CD4-positive, alpha-beta T cell treated with Interleukin-1 beta for 1 hour (primary cell): ENCODE data around the gene TMOD4.
"Not testable (repeated sequence)": the region's sequence is repeated elsewhere in the genome, so short reads cannot be mapped to it uniquely, and the experiment has no call there.

ENCODE experiments used
- DNase-seq, 2 donors: peaks; one replicate each; pipeline ENCODE4 v3.0.0-alpha.2; 2020 to 2022

The TMOD4 gene

DNA sequence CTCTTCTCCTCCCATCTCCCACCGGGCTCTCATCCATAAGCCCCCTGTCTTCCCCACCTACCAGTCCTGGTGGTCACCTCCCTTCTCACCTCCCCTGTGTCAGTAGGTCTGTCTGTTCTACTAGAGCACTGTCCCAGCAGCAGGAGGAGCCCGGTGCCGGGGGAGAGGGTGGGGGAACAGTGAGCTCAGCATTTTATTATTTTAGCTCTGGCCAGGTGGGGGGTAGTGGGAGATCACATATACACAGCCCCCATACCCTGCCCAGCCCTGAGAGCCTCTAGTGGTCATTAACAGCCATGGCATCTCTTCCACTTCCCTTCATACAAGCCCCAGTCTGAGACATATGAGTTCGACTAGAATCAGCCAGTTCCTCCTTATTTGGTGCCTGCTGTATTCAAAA lies at the start of gene TMOD4:
Gene TMOD4 (minus strand): TSS at position 119 of the 400 bp plus-strand sequence. CDS start 1,106 bp downstream, outside the sequence.
- DNase-seq = no peak

DNA sequence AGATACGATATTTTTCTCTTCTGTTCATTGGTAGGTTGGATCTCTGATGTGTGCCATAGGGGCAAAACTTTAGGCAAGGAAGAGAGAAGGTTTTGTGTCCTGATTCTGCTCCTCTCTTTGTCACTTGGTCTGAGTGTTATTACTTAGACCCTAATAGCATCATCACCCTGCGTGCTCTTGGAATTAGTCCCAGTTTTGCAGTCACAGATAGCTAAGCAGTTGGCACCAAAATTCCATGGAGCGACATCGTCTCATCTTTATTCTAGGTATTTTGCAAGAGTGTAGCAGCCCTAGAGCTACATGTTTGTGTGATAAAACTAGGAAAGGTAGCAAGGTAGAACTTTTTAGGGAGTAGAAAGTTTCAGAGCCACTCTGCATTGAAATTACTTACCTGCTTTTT lies 46.3 kb upstream of the TMOD4 start:
- DNase-seq = no peak

- no peak for DNase-seq
Observed at GRCh38 chr1:151221616-151222015, 45.8 kb upstream of the TMOD4 start.

DNA sequence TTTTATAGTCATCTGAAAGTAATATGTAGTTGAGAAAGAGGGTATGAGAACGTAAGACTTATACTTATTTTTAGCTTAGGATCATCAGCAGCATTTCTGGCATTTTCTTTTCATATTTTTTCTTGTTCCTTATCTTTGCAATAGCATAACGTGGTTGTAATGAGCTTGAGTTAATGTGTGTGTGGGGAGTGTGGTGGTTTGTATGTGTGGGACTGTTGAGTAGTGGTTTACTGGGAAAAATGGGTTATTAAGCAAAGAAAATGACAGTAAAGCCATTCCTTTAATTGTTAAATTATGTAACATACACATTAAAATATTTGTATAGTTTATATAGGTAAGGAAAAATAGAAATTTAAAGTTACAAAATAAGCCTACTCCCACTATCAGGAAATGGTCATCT lies 37.8 kb upstream of the TMOD4 start:
- DNase-seq = no peak

DNA sequence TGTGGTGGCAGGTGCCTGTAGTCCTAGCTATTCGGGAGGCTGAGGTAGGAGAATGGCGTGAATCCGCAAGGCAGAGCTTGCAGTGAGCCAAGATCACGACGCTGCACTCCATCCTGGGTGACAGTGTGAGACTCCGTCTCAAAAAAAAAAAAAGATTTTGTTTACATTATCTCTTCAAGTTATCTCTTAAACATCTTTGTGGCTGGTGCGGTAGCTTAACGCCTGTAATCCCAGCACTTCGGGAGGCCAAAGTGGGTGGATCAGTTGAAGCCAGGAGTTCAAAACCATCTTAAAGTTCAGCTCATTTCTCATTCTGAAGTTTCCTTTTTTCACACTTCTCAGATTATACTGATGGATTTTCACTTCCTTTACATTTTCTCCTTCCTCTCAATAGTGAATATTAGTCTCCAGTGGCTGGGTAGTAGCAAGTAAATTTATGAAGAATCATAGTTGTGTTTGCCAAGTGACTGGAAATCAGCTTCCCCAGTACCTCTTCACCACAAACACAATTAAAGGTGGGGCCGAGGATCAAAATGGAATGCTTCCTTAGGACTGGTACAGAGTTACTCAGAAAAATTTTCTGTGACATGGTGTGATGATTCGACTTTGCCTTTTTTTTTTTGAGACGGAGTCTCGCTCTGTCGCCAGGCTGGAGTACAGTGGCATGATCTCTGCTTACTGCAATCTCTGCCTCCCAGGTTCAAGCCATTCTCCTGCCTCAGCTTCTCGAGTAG lies 36.4 kb upstream of the TMOD4 start:
- no peak for DNase-seq

GRCh38 chr1:151210830-151211229 lies 35.0 kb upstream of the TMOD4 start:
- no peak for DNase-seq

DNA sequence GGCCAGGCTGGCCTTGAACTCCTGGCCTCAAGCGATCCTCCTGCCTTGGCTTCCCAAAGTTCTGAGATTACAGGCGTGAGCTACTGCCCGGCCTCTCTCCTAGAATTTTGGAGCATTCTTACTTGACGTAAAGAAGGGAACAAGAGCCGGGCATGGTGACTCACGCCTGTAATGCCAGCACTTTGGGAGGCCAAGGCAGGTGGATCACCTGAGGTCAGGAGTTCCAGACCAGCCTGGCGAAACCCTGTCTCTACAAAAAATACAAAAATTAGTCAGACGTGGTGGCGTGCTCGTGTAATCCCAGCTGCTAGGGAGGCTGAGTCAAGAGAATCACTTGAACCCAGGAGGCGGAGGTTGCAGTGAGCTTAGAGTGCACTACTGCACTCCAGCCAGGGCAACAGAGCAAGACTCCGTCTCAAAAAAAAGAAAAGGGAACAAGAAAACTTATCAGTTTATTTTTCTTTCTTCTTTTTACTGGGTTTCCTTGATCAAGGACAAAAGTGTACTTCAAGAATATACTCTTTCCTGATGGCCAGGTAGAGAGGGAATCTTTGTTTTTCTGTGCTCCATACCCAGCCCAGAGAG lies 29.7 kb upstream of the TMOD4 start:
- DNase-seq = not testable (repeated sequence)

DNA sequence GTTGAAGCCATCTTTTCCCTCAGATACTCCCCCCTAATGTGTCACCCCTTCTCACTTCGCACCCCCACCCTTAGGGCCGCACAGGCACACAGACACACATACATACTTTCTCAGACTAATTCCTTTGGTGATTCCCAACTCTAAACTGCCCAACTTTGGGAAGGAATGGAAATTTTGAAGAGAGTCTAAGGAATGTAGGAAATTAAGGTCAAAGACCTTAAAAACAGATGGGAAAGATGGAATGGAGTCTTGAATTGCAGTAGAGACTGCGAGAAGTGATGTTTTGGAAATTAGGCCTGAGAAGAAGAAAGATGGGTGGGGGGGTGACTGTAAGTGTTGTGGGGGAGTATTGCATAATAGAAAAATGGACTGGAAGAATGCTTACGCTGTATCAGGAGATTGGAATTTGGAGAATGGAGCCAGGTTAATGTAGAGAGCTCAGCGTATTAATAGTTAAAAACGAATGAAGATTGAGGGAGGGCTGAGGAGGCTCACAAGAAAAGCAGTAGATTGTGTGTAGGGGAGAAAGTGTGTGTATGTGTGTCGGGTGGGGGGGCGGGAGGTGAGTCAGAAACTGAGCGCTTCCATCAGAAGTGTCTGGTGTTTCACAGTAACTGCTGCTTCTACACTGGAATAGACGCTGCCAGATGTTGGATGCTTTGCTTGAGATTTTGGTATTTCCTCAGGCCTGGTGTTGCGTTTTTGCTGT lies 24.2 kb upstream of the TMOD4 start:
- DNase-seq = peak in 1 of 2 donors; percentile 10

GRCh38 chr1:151198254-151199127 lies 22.7 kb upstream of the TMOD4 start, which contains the start of gene PIP5K1A:
Gene PIP5K1A, plus strand, starts transcription at chr1:151198552. Its CDS starts 445 bp downstream, at chr1:151198997.
- peak; percentile 99 for DNase-seq

DNA sequence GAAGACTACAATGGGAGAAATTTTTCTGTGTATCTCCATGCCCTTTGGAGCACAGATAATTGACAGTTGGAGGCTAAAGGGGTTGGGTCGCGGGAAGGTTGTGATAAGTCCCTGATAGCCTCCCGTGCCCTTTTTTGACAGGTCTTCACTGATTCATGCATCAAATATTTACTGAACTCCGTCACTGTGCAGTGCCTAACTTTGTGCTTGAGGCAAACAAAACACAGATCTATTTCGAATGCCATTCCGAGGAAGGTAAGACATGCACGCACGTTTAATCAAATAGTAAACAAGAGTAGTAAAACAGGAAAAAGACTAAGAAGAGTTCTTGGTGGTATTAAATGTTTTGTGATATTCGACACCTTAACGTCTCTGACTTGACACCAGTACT lies 22.1 kb upstream of the TMOD4 start:
- DNase-seq = no peak

GRCh38 chr1:151196292-151196800 lies 20.6 kb upstream of the TMOD4 start:
- peak; percentile 51 to 71 for DNase-seq

GRCh38 chr1:151194894-151195594 lies 19.3 kb upstream of the TMOD4 start:
- DNase-seq = not testable (repeated sequence)

GRCh38 chr1:151193856-151194255 lies 18.1 kb upstream of the TMOD4 start:
- no peak for DNase-seq

DNA sequence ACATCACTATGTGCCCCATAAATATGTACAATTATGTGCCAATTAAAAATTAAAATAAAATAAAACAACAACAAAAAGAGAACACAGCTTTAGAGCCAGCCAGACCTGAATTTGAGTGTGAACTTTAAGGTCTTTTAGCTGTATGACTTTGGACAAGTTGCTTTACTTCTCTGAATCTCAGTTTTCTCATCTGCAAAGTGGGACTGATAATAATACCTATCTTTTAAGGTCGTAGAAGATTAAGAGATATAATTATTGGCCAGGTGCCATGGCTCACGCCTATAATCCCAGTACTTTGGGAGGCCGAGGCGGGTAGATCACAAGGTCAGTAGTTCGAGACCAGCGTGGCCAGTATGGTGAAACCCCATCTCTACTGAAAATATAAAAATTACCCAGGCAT lies 17.5 kb upstream of the TMOD4 start:
- DNase-seq = no peak

DNA sequence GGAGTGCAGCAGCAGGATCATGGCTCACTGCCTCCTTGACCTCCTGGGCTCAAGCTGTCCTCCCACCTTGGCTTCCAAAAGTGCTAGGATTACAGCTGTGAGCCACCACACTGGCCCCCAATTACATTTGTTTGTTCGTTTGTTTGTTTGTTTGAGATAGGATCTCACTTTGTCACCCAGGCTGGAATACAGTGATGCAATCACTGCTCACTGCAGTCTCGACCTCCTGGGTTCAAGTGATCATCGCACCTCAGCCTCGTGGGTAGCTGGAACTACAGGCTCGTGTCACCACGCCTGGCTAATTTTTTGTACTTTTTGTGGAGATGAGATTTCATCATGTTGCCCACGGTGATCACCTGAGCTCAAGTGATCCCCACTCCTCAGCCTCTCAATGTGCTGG lies 16.3 kb upstream of the TMOD4 start:
- no peak for DNase-seq

DNA sequence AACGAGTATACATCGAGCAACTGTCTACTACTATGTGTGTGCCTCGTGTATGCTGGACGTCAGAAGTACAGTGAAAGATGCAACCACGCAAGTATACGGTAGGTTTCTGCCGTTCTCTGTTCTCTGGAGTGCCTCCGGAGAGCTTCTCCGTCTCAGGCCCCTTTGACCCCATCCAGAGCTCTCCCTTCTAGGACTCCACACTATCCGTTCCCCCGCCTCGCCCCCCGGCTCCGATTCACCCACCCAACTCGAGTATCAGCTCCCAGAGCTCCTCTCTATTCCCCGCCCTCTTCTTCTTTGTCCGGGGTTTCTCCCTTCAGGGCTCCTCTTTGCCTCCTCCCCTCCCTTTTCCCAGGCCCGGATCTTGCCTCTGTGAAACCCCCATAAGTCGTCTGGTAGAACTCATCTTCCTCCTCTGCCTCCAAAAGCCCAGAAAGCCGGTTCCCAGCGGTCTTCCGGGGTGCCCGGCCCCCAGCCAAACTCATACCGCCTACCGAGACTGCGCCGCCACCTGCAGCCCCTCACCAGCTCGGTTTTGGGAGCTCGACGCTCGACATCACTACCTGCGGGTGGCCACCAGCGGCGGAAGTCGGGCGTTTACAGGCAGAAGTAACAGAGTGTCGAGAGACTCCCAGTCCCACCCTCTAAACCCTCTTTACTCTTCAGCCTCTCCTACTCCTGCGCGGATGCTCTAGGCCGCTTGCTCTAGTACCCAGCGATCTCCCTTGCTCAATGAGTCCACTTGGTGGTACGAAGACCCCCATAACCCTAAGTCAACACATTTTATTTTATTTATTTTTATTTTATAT lies 14.1 kb upstream of the TMOD4 start, which contains the start of gene VPS72:
Gene VPS72 (minus strand): TSS at position 561 of the 809 bp plus-strand sequence. CDS start 76 bp downstream, at position 485.
- DNase-seq = peak; percentile 85 to 86

GRCh38 chr1:151188667-151189066 lies 12.9 kb upstream of the TMOD4 start:
- DNase-seq = not testable (repeated sequence)

DNA sequence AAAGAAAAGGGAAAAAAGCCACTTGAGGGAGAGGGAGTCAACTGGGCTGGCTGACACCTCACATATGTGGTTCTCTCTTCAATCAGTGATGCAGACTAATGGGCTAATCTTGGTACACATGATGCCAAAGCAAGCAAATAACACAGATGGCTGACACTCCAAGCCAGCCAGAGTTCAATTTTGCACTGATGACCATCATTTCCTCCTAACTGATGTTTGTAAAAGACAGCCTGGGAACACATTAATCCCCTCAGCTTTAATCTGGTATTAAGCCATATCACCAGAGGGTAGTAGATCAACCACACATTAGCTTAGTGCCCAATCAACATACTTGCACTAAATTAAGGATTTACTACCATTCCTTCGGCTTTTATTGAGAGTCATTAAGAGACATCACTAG lies 11.4 kb upstream of the TMOD4 start:
- DNase-seq = no peak

DNA sequence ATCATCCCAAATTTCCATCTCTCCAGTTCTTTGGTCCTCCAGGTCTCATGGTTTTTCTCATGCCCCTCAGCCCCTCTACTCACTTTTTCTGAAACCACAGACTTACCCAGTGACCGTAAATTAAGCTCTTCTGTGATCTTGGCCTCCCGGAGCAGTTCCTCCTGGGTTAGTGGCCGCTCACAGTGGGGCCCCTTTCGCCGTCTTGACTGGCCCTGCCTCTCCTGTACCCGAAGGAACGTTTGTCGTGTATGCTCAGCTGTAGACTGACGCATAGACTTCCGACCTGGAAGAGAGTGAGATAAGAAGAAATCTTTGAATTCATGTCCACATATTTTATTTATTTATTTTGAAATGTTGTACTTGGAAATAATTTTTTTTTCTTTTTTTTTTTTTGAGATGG lies 8.4 kb upstream of the TMOD4 start:
- DNase-seq = no peak

DNA sequence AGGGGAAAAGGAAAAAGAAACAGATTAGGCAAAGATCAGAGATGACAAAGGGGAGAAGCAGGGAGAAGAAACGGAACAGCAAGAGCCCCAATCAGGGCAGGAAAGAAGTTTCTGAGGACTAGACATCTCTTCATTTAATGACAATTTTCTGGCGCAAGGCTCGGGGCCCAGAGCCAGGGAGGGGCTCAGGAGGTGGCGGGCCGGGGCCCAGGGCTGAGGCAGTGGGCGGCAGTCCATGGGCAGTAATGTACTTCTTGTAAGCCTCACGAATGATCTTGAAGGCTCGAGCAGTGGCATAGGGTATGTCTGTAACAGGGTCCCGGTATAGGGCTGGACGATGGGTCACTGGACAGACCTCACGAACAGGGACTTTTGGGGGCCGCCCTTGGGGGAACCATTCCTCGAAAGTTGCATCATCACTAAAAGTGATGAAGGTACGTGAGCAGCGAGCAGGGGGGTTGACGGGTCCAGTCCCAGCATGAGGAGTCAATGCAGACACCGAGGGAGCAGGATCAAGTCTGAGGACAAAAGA lies 799 bp upstream of the TMOD4 start:
- no peak for DNase-seq
